Esophagus muscularis mucosa (tissue), 4 donors: Measurements from ENCODE around the gene CIB1. TPM values are rescaled to one million over a fixed set of nuclear protein-coding genes. Genes with fewer than 3 reads are reported as not detected.
"Not testable (repeated sequence)": the region's sequence is repeated elsewhere in the genome, so short reads cannot be mapped to it uniquely, and the experiment has no call there.

Experiments used
- DNase-seq: peaks from one replicate; pipeline ENCODE4 v3.0.0-alpha.2; 2017; ENCODE audit errors: extremely low spot score
- H3K27ac ChIP-seq, 4 donors: fragments of 200-600 bp; sonication (generic); replicated peaks in 1 of 4; 1 replicate in 3 of 4; 2 replicates in 1 of 4; pipeline ENCODE4 v1.5.1; 2016 to 2019; ENCODE audit warnings: mild to moderate bottlenecking in 1 of 4
- H3K27me3 ChIP-seq, 4 donors: fragments of 200-600 bp; sonication (generic); one replicate each; pipeline versions ENCODE4 v1.5.1 to v1.6.0; 2016 to 2019
- H3K36me3 ChIP-seq, 4 donors: fragments of 200-600 bp; sonication (generic); one replicate each; pipeline ENCODE4 v1.5.1; 2016 to 2019
- H3K4me1 ChIP-seq, 4 donors: fragments of 200-600 bp; sonication (generic); one replicate each; pipeline ENCODE4 v1.5.1; 2016 to 2019
- H3K4me3 ChIP-seq, 4 donors: fragments of 200-600 bp; sonication (generic); 1 replicate in 2 of 4; 2 replicates in 2 of 4; pipeline ENCODE4 v1.5.1; 2016 to 2019; ENCODE audit warnings: mild to moderate bottlenecking in 4 of 4, moderate library complexity in 1 of 4
- H3K9me3 ChIP-seq, 4 donors: fragments of 200-600 bp; sonication (generic); 1 replicate in 3 of 4; 2 replicates in 1 of 4; pipeline ENCODE4 v1.5.1; 2016 to 2019
- CTCF ChIP-seq, 3 experiments: fragments of 200-600 bp in 2 of 3; fragments of 450-650 bp in 1 of 3; sonication (generic) in 2 of 3; IDR thresholded peaks; one replicate each; pipeline ENCODE4 v1.5.1; 2017 to 2019; ENCODE audit warnings: antibody characterized with exemption in 3 of 3, mild to moderate bottlenecking in 2 of 3, moderate library complexity in 1 of 3
- EP300 ChIP-seq: sonication (generic); formaldehyde crosslinking; IDR thresholded peaks from one replicate; pipeline ENCODE4 v1.6.1; 2017; ENCODE audit warnings: antibody characterized with exemption
- POLR2A ChIP-seq: fragments of 450-650 bp; IDR thresholded peaks from one replicate; pipeline ENCODE4 v1.6.1; 2017; ENCODE audit warnings: antibody characterized with exemption, moderate library complexity, mild to moderate bottlenecking, low read depth
- POLR2AphosphoS5 ChIP-seq, 2 donors: sonication (generic); formaldehyde crosslinking; IDR thresholded peaks; one replicate each; pipeline ENCODE4 v1.6.1; 2017; ENCODE audit warnings: antibody characterized with exemption in 2 of 2
- WGBS: methylation state at CpG from one replicate; pipeline ENCODE4 v1.1.5; 2018; 5-methylcytosine and 5-hydroxymethylcytosine counted together
- intact Hi-C: fragments of 100-400 bp; cut with DNase I; formaldehyde crosslinking; loops from one replicate; pipeline ENCODE4 v1.15.1; 2023
- total RNA-seq, 4 donors: library from RNA; depleted of rRNA; stranded (reverse); fragments of >200 nt; gene quantifications; one replicate each; pipeline versions ENCODE4 v1.1.0 to v1.2.1, GENCODE V29; 2016

The CIB1 gene
- total RNA-seq, 4 donors from 2014 or later, result 27.2 to 49.0 (median 33.8) TPM

- intact Hi-C loops, result no loop called here
- H3K4me3 ChIP-seq, result peak within 1 kb of the TSS; percentile 75 to 86 (median 82)
These were observed 31.7 kb upstream of the CIB1 start, which contains the start of gene NGRN for GRCh38 chr15:90265271-90266060. Gene NGRN, plus strand, starts transcription at chr15:90265672. Its CDS starts 41 bp downstream, at chr15:90265713.

DNA sequence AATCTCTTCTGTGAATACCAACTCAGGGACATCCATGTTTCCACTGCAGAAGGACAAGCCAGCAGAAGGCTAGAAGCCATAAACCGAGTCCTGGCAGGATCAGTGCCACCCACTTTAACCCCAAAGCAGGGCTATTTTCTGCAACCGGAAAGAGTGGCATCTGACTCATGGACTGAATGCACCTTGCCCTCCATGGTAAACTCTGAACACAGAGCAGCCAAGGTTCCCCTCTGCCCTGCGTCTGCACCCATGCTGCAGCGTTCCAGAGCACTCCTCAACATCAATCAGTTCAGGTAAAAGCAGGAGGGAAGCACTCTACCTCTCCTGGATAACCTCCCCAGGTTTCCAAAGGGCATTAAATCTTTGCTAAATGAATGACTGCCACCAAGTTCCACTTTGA lies 30.9 kb upstream of the CIB1 start:
- Histone ChIP-seq H3K4me3 (peak overlapping the region; percentile 75 to 86 (median 82)), H3K27me3 (no peaks in the 10 kb centered on the region), H3K4me1 (peaks cover 28 to 44% (median 43%) of the 10 kb centered on the region in 4 donors), H3K36me3 (peaks cover 0 to 18% (median 9%) of the 10 kb centered on the region in 4 donors), H3K9me3 (no peaks in the 10 kb centered on the region), H3K27ac (peak overlapping the region; percentile 94 to 98 (median 97))
- no peak for DNase-seq
- 67% methylated on average over 3 of the region's 4 CpGs for WGBS
- TF ChIP-seq CTCF (IDR thresholded peaks at IDR 0.05) (no peak), POLR2AphosphoS5 (IDR thresholded peaks at IDR 0.05) (no peak), EP300 (no peak), POLR2A (no peak)
- intact Hi-C loops, result no loop called here

More at GRCh38 chr15:90265271-90266060, 31.7 kb upstream of the CIB1 start, which contains the start of gene NGRN:
- Histone ChIP-seq H3K36me3 (peaks cover 0 to 26% (median 16%) of the 10 kb centered on the region in 4 donors), H3K9me3 (no peaks in the 10 kb centered on the region), H3K4me1 (peaks cover 34 to 52% (median 51%) of the 10 kb centered on the region in 4 donors), H3K27ac (peak within 1 kb of the TSS; percentile 94 to 98 (median 97)), H3K27me3 (no peaks in the 10 kb centered on the region)
- peak; percentile 98 for DNase-seq
- TF ChIP-seq POLR2AphosphoS5 (IDR thresholded peaks at IDR 0.05) (peak; percentile 94 to 96), CTCF (IDR thresholded peaks at IDR 0.05) (no peak), POLR2A (peak; percentile 39), EP300 (no peak)
- WGBS, result 3% methylated on average over 11 of the region's 59 CpGs

DNA sequence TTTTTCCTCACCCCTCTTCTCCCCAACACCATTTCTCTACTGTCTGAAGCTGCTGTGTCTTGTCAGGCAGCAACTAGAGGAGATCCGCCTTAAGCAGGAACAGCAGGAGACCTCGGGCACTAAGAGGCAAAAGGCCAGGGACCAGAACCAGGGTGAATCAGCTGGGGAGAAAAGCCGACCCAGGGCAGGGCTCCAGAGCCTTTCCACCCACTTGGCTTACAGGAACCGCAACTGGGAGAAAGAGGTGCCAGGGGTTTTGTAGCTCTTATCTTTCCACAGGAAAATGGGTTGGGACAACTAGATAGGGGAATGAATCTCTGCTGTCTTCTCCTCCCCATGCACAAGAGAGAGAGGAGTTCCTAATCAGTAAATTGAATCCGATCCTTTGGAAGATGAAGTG lies 28.7 kb upstream of the CIB1 start:
- peaks cover 18 to 21% (median 20%) of the 10 kb centered on the region in 4 donors for H3K4me1 ChIP-seq
- intact Hi-C loops, result no loop called here
- H3K9me3 ChIP-seq, result no peaks in the 10 kb centered on the region
- H3K4me3 ChIP-seq, result no peak overlapping the region
- no peak overlapping the region for H3K27ac ChIP-seq
- no peak for TF ChIP-seq CTCF (IDR thresholded peaks at IDR 0.05)
- TF ChIP-seq EP300, result no peak
- TF ChIP-seq POLR2A, result no peak
- TF ChIP-seq POLR2AphosphoS5 (IDR thresholded peaks at IDR 0.05), result no peak
- no peaks in the 10 kb centered on the region for H3K27me3 ChIP-seq
- DNase-seq, result no peak
- peaks cover 0 to under 1% (median 0%) of the 10 kb centered on the region in 4 donors for H3K36me3 ChIP-seq
- 91% methylated on average over 5 of the region's 5 CpGs for WGBS

GRCh38 chr15:90261811-90262210 lies 28.1 kb upstream of the CIB1 start:
- Histone ChIP-seq H3K9me3 (no peaks in the 10 kb centered on the region), H3K27me3 (no peaks in the 10 kb centered on the region), H3K4me3 (no peak overlapping the region), H3K27ac (no peak overlapping the region), H3K36me3 (no peaks in the 10 kb centered on the region), H3K4me1 (peaks cover 12 to 15% (median 14%) of the 10 kb centered on the region in 4 donors)
- intact Hi-C loops, result no loop called here
- TF ChIP-seq CTCF (IDR thresholded peaks at IDR 0.05) (no peak), EP300 (no peak)
- DNase-seq, result no peak
- 91% methylated on average over 5 of the region's 5 CpGs for WGBS

GRCh38 chr15:90260731-90261130 lies 27.0 kb upstream of the CIB1 start:
- 86% methylated on average over 6 of the region's 6 CpGs for WGBS
- H3K9me3 ChIP-seq, H3K4me3 ChIP-seq, H3K36me3 ChIP-seq, intact Hi-C loops, H3K27ac ChIP-seq, H3K27me3 ChIP-seq, DNase-seq: not testable (repeated sequence)
- H3K4me1 ChIP-seq, result peaks cover 9 to 11% (median 10%) of the 10 kb centered on the region in 4 donors
